Measurements from ENCODE around the gene RASA4.
"Not testable (repeated sequence)": the region's sequence is repeated elsewhere in the genome, so short reads cannot be mapped to it uniquely, and the experiment has no call there.

DNA sequence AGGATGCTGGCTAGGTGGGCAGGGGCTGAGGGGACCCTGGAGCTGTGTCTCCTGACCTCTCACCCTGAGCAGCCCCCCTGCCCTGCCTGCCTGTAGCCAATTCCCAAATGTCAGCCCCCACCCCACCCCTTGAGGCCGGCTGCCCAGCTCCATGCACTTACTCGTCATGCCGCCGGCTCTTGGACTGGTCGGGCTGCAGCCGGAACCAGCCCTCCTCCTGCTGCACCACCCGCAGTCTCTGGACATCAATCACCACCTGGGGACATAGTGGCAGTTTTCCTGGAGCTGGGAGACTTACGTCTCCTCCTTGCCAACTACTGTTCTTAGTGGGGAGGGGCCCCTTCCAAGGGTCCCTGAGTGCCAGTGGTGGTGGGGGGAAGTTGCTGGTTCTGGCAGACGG is 16.9 kb downstream of the RASA4 start:
- not testable (repeated sequence) for TF ChIP-seq CTCF (conservative IDR thresholded peaks at IDR 0.05 in 1 of 2, IDR thresholded peaks at IDR 0.05 in 1 of 2; ENCODE audit: extremely low read depth in 1 of 2, insufficient read depth in 1 of 2, low read depth in 1 of 2, low read length in 2 of 2); EZH2 (IDR thresholded peaks at IDR 0.05; ENCODE audit: borderline replicate concordance, low read length)
